Measurements from ENCODE around the gene RAPGEF2.
"Not testable (repeated sequence)": the region's sequence is repeated elsewhere in the genome, so short reads cannot be mapped to it uniquely, and the experiment has no call there.

RAPGEF2 gene

GRCh38 chr4:159137176-159137575 lies 34.3 kb downstream of the RAPGEF2 start:
- no peak for DNase-seq (ENCODE audit: low read depth)

- DNase-seq (ENCODE audit: low read depth): no peak
Measured at GRCh38 chr4:159138436-159138835, 35.6 kb downstream of the RAPGEF2 start.

GRCh38 chr4:159141193-159141592 lies 38.3 kb downstream of the RAPGEF2 start:
- DNase-seq (ENCODE audit: low read depth): no peak

GRCh38 chr4:159142241-159142640 lies 39.4 kb downstream of the RAPGEF2 start:
- DNase-seq (ENCODE audit: low read depth): no peak

- DNase-seq (ENCODE audit: low read depth): no peak
Measured at GRCh38 chr4:159142681-159143384, 40.0 kb downstream of the RAPGEF2 start.

- no peak for DNase-seq (ENCODE audit: low read depth)
Measured at GRCh38 chr4:159143687-159144086, 40.8 kb downstream of the RAPGEF2 start.

GRCh38 chr4:159144112-159144694 lies 41.3 kb downstream of the RAPGEF2 start:
- no peak for DNase-seq (ENCODE audit: low read depth)

- no peak for DNase-seq (ENCODE audit: low read depth)
Measured at GRCh38 chr4:159145318-159145991, 42.6 kb downstream of the RAPGEF2 start.

- DNase-seq (ENCODE audit: low read depth): no peak
Measured at GRCh38 chr4:159145992-159146330, 43.1 kb downstream of the RAPGEF2 start.

GRCh38 chr4:159146488-159146887 lies 43.6 kb downstream of the RAPGEF2 start:
- no peak for DNase-seq (ENCODE audit: low read depth)

- DNase-seq (ENCODE audit: low read depth): no peak
Measured at GRCh38 chr4:159148441-159148840, 45.6 kb downstream of the RAPGEF2 start.

GRCh38 chr4:159149666-159150065 lies 46.8 kb downstream of the RAPGEF2 start:
- DNase-seq (ENCODE audit: low read depth): no peak

GRCh38 chr4:159150396-159150795 lies 47.5 kb downstream of the RAPGEF2 start:
- DNase-seq (ENCODE audit: low read depth): no peak

- no peak for DNase-seq (ENCODE audit: low read depth)
Measured at GRCh38 chr4:159150821-159151390, 48.0 kb downstream of the RAPGEF2 start.

GRCh38 chr4:159151689-159152088 lies 48.8 kb downstream of the RAPGEF2 start:
- no peak for DNase-seq (ENCODE audit: low read depth)

GRCh38 chr4:159152181-159152580 lies 49.3 kb downstream of the RAPGEF2 start:
- no peak for DNase-seq (ENCODE audit: low read depth)

GRCh38 chr4:159153669-159154068 lies 50.8 kb downstream of the RAPGEF2 start:
- no peak for DNase-seq (ENCODE audit: low read depth)

- no peak for DNase-seq (ENCODE audit: low read depth)
Measured at GRCh38 chr4:159155119-159155518, 52.2 kb downstream of the RAPGEF2 start.

GRCh38 chr4:159158083-159158617 lies 55.3 kb downstream of the RAPGEF2 start:
- DNase-seq (ENCODE audit: low read depth): no peak

- DNase-seq (ENCODE audit: low read depth): no peak
Measured at GRCh38 chr4:159158985-159159384, 56.1 kb downstream of the RAPGEF2 start.

- no peak for DNase-seq (ENCODE audit: low read depth)
Measured at GRCh38 chr4:159159611-159160010, 56.7 kb downstream of the RAPGEF2 start.

- DNase-seq (ENCODE audit: low read depth): no peak
Measured at GRCh38 chr4:159160242-159160641, 57.4 kb downstream of the RAPGEF2 start.

GRCh38 chr4:159161436-159161835 lies 58.6 kb downstream of the RAPGEF2 start:
- DNase-seq (ENCODE audit: low read depth): not testable (repeated sequence)
